ENCODE data around the gene DNAJC5G.
"Not testable (repeated sequence)": the region's sequence is repeated elsewhere in the genome, so short reads cannot be mapped to it uniquely, and the experiment has no call there.

Gene DNAJC5G

GRCh38 chr2:27312152-27312551 lies 36.9 kb downstream of the DNAJC5G start:
- no peak for DNase-seq

- no peak for DNase-seq
These were observed 38.8 kb downstream of the DNAJC5G start for GRCh38 chr2:27313882-27314645.

GRCh38 chr2:27314709-27315108 lies 39.5 kb downstream of the DNAJC5G start:
- no peak for DNase-seq

- DNase-seq, result no peak
These were observed 39.9 kb downstream of the DNAJC5G start for GRCh38 chr2:27315122-27315521.

DNA sequence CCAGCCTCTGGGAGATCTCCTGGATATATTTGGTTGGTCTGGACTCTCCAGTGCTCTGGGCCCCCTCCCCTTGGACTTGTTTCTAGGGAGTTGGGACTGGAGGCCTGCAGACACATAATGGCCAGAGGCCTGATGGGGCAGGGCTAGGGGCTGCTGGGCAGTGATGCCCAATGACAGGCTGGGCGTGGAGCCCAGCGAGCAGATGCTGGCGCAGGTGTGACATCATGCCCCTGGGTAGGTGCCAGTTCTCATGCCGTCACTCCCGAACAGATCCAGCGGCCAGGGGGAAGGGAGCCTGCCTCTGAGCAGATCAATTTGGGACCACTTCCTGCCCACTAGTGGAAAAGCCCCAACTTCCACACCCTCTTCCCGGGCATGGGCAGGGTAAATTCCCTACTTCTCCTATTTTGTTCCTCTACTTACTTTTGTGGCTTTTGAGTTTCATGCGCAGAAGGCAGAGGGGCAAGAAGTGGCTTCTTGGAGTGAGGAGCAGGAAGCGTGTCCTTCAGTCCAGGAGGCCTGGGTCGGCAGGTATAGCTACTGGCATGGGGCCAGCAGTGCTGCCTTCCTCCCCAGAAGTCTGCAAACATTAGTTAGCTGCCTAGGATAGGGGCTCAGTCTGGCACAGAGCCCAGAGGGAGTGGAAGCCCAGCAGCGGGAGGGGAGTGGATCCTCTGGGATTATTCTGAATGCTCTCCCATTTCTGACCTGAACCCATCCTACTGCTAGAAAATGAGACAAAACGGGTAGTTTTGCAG lies 41.6 kb downstream of the DNAJC5G start:
- DNase-seq, result no peak

DNA sequence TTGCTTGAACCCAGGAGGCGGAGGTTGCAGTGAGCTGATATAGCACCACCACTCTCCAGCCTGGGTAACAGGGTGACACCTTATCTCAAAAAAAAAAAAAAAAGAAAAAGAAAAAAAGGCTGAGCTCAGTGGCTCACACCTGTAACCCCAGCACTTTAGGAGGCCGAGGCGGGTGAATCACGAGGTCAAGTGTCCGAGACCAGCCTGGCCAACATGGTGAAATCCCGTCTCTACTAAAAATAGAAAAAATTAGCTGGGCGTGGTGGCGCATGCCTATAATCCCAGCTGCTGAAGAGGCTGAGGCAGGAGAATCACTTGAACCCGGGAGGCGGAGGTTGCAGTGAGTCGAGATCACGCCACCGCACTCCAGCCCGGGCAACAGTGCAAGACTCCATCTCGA lies 44.6 kb downstream of the DNAJC5G start:
- not testable (repeated sequence) for DNase-seq

DNA sequence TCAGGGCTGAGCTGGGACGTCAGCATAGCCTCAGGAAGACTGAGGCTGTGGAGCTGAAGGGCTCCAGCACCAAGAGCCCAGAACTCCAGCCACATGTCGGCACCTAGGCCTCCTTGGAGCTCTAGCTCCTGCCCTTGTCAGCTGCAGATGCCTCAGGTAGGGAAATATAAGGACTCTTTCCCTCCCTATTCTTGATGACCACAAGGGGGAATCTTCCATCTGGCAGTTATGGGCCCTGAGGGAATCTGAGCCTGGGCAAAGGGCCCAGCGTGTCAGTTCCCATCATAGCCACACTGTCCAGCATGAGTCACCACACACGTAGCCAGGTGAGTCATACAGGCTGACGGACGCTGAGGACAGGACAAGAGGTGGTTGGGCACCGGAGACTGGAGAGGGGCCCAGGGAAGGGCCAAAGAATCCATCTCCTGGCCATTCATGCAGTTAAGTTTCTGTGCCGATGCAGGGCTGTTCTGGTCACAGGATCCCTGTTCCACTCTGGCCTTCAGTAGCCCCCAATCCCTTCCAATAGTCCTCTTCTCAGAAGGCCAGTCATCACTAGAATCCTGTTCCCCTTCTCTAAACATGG lies 45.8 kb downstream of the DNAJC5G start:
- peak; percentile 95 for DNase-seq

DNA sequence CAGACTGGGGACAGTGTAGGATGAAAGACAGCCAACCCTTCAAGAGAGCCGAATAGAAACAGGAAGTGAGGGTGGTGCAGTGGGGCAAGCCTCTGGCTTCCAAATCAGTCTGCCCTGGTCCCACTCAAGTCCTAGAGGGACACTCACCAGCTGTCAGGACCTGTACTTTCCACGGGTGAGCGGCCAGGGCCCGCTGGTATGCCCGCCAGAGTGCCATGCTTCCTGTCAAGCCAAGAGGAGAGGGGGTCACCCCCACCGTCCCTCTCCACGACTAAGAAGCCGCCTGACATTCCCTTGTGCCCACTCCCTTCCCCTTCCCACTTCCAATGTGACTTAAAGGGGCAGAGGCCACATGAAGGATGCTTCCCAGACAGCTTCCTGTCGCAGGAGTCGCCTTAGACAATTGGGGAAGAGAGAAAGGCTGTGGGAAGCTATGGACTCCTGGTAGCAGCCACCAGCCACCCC lies 47.1 kb downstream of the DNAJC5G start:
- no peak for DNase-seq

DNA sequence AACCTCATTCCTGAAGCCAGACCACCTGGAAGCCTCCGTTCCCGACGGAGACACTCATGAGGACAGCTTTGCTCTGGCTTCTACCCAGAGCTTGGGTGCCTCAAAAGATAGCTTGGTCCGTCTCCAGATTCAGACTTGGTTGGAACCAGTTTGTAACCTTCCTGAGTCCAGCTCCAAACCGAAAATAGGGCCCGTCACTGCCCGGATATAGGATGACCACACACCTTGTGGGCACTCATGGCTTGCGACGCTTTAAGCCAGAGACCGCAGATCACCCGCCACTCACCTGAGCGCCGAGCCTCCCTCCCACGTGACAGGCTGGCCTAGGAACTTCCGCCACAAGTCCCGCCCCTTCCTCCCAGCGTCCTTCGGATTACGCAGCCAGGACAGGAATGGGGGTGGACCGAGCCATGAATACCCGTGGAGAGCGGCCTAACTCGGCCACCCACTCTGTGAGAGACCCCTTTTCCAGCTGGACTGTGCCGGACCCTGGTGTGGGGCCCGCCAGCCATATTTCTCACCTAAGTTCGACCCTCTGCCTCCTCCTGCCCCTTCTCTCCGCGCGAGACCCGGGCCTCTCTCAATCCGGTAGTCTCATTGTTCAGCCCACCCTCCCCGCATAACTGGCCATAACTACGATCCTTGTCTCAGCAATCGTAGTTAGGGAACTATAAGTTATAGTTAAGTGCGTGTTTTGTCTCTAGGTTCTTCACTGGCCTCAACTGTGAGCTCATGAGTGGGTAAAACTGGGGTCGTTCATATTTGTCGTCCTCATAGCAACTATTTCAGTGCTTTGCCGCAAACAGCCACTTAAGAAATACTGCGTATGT lies 47.7 kb downstream of the DNAJC5G start, which contains the start of gene MPV17:
Gene MPV17 (minus strand): TSS at position 332 of the 830 bp plus-strand sequence. CDS start 580 bp downstream, outside the sequence.
- peak; percentile 86 for DNase-seq

DNA sequence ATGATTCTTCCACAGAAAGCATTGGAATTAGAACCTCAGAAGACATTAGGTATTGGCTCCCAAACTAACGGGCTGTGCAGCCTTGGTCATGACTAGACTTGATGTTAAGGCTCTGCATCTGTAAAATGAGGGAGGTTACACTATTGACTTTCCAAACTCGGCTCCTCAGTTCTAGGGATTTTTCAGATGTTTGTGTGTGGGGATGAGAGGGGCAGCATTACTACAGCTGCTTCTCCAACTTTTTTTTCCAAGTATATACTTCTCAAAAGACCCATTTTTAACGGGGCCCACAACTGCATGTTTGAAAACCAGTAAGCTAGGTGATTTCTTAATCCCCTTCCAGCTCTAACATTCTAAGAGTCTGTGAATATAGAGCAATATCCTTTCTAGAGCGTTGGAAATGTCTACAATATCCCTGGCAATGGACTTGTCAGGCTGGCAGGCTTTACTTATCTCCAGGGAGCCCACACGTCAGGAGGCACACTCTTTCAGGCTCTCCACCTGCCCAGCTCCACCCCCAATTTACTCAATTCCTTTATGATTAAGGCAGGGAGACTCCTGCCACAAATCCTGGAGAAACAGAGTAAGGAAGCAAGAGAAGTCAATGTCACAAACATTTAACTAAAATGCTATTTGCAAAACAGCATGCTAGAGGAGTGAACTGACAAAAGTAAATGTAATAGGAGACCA lies 48.5 kb downstream of the DNAJC5G start:
- DNase-seq, result no peak

DNA sequence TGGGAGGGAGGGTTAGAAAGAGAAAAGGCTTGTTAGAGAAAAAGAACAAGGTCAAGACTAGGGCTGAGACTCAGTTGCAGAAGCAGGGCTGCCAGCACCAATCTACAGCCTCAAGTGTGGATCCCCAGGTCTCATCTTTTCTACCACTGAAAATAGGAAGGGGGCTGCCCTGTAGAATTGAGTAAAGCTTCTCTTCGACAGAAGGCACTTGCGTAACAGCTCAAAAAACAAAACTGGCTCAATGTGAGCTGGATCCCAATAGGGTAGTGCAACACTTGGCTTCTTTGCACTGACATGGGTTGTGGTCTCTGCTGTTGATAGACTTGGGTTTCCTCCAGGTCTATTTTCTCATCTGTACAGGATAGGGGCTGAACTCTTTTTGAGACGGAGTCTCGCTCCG lies 49.5 kb downstream of the DNAJC5G start:
- DNase-seq, result no peak

Measured in amniotic stem cell (primary cell).